Measurements from ENCODE around the gene TTC7B.

Gene TTC7B

DNA sequence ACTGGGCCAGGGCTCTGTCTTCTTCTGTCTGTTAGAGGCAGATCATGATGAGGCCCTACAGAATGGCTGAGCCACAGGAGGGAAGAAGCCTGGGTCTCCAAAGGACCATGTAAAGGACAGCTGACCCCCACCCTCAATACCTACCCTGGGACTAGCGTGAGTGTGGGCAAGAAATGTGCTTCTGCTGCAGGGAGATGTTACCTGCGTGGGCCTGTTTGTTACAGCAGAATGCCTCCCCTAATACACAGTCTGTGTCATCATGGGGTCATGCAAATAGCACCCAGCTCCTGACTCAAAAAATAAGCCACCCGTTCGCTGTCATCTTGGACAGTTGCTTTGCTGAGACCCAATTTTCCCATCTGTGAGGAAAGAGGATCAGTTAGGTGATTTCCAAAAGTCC is 328.8 kb downstream of the TTC7B start:
- DNase-seq (ENCODE audit: low read depth) = no peak

- DNase-seq (ENCODE audit: low read depth) = no peak
Measured at GRCh38 chr14:90487031-90487430, 329.2 kb downstream of the TTC7B start.

- DNase-seq (ENCODE audit: low read depth) = no peak
Measured at GRCh38 chr14:90484291-90484690, 331.9 kb downstream of the TTC7B start.

DNA sequence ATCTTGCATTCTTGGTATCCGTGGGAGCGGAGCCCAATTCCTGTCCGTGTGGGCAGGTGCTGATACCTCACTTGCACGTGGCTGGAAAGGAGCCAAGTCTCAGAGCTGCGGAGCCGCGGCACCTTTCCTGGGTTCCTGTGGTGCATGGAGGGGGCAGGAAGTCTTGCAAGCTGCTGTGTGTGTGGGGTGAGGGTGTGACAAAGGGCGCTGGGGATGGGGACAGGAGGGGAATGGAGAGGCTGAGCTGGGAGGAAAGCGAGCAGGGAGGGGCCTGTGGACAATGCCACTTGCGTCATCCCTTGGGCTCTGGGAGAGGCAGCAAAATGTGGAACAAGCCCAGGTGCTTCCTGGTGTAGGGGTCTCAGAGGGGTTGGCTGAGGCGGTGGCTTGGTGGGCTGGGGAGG is 332.7 kb downstream of the TTC7B start:
- no peak for DNase-seq (ENCODE audit: low read depth)

DNA sequence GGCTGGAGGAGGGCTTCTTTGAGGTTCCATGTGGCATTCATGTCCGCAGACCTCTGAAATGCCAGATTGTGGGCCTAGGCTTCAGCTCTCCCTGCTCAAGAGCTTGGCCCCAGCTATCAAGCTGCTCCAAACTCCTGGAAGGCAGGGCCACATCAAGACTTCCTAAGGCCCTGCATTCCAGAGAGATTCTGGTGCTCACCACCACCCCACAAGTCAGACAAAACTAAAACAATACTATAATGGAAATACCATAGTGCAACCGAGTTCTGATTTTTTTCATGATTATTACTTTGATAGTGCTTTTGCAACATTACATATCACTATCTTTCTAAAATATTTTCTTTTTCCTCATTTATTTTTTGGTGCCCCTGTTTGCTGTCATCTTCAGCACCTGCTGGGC is 333.1 kb downstream of the TTC7B start:
- DNase-seq (ENCODE audit: low read depth) = no peak

DNA sequence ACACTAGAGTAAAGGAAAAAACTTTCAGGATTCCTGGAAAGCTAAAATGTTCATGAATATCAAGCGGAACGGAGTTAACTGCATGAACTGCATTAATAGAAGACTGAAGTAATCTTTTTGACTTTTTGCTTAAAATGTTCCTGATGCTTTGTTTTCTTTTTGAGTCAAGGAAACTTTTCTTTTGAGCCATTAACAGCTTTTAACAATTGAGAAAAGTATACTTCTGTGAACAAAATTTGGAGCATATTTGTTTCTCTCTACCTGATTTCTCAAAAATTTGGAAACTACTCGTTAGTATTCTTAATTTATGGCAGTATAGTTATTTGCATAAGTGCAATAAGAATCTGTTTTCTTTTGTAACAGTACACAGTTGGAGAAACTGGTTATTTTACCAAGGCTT is 340.9 kb downstream of the TTC7B start:
- no peak for DNase-seq (ENCODE audit: low read depth)

All from HS-5 (cell line).